Calu3 (cell line): ENCODE results near the gene PDCD2. TPM values are rescaled to one million over a fixed set of nuclear protein-coding genes. Genes with fewer than 3 reads are reported as not detected.

Experiments
- BruUV-seq: library from RNA; stranded (reverse); fragments of 400-500 nt; replicated peaks from 2 replicates; lab custom pipeline; 2021; lab: Mats Ljungman, UMichigan
- CTCF ChIA-PET: fragments of 300-600 bp; sonication (Branson Sonifier 250); formaldehyde crosslinking; loops from one replicate; lab custom pipeline; 2022; ENCODE audit warnings: antibody characterized with exemption; lab: Charles Lee
- DNase-seq: peaks from one replicate; pipeline ENCODE4 v3.0.0; 2022
- H3K27ac Mint-ChIP-seq: one replicate; pipeline ENCODE4 v1.8.0; 2022; ENCODE audit warnings: mixed read lengths; ENCODE audit not compliant: unreplicated experiment
- H3K27me3 Mint-ChIP-seq: one replicate; pipeline ENCODE4 v1.8.0; 2022; ENCODE audit warnings: mixed read lengths; ENCODE audit not compliant: unreplicated experiment
- H3K36me3 Mint-ChIP-seq: one replicate; pipeline ENCODE4 v1.8.0; 2022; ENCODE audit warnings: mild to moderate bottlenecking, moderate library complexity, mixed read lengths; ENCODE audit not compliant: insufficient read depth, unreplicated experiment
- H3K4me1 Mint-ChIP-seq: one replicate; pipeline ENCODE4 v1.8.0; 2022; ENCODE audit warnings: mild to moderate bottlenecking, low read depth, mixed read lengths; ENCODE audit not compliant: unreplicated experiment
- H3K4me3 Mint-ChIP-seq: one replicate; pipeline ENCODE4 v1.8.0; 2022; ENCODE audit warnings: mild to moderate bottlenecking, low read depth, moderate library complexity, mixed read lengths; ENCODE audit not compliant: unreplicated experiment
- H3K9me3 Mint-ChIP-seq: one replicate; pipeline ENCODE4 v1.8.0; 2022; ENCODE audit warnings: low read depth, mixed read lengths; ENCODE audit not compliant: unreplicated experiment
- intact Hi-C: fragments of 100-400 bp; cut with micrococcal nuclease; formaldehyde crosslinking; loops from one replicate; pipeline ENCODE4 v1.10.0; 2022; ENCODE audit not compliant: unreplicated experiment
- total RNA-seq: library from RNA; stranded (reverse); gene quantifications from 2 replicates; pipeline ENCODE4 v1.2.3, GENCODE V29; 2022
- TF ChIP-seq, protein P1 (sequence below): fragments of 200-600 bp; IDR thresholded peaks from one replicate; pipeline ENCODE4 v1.8.0; 2022; ENCODE audit warnings: antibody characterized with exemption; ENCODE audit not compliant: unreplicated experiment

Gene PDCD2
- total RNA-seq, 1 experiment from 2014 or later: 36.6 TPM

DNA sequence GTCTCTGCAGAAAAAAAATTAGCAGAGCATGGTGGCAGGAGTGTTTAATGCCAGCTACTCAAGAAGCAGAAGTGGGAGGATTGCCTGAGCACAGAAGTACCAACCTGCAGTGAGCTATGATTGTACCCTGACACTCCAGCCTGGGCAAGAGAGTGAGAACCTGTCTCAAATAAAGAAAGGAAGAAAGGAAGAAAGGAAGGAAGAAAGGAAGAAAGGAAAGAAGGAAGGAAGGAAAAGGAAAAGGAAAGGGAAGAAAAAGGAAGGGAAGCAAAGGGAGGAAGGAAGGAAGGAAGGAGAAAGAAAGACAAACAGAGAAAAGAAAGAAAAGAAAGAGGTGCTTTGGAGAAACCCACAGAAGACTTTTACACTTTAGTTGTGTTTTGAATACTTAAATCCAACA is 12.8 kb upstream of the PDCD2 start:
- DNase-seq: no peak
- intact Hi-C loops: no loop called here
- H3K4me3 Mint-ChIP-seq: no peak overlapping the region
- H3K27me3 Mint-ChIP-seq: peaks cover 18% of the 10 kb centered on the region
- H3K27ac Mint-ChIP-seq: no peak overlapping the region
- no peaks in the 10 kb centered on the region for H3K36me3 Mint-ChIP-seq
- CTCF ChIA-PET: no interaction called here
- TF ChIP-seq, protein P1, sequence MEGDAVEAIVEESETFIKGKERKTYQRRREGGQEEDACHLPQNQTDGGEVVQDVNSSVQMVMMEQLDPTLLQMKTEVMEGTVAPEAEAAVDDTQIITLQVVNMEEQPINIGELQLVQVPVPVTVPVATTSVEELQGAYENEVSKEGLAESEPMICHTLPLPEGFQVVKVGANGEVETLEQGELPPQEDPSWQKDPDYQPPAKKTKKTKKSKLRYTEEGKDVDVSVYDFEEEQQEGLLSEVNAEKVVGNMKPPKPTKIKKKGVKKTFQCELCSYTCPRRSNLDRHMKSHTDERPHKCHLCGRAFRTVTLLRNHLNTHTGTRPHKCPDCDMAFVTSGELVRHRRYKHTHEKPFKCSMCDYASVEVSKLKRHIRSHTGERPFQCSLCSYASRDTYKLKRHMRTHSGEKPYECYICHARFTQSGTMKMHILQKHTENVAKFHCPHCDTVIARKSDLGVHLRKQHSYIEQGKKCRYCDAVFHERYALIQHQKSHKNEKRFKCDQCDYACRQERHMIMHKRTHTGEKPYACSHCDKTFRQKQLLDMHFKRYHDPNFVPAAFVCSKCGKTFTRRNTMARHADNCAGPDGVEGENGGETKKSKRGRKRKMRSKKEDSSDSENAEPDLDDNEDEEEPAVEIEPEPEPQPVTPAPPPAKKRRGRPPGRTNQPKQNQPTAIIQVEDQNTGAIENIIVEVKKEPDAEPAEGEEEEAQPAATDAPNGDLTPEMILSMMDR: no peak
- BruUV-seq: no TSS peak
- H3K9me3 Mint-ChIP-seq: peaks cover 3% of the 10 kb centered on the region
- H3K4me1 Mint-ChIP-seq: no peaks in the 10 kb centered on the region

DNA sequence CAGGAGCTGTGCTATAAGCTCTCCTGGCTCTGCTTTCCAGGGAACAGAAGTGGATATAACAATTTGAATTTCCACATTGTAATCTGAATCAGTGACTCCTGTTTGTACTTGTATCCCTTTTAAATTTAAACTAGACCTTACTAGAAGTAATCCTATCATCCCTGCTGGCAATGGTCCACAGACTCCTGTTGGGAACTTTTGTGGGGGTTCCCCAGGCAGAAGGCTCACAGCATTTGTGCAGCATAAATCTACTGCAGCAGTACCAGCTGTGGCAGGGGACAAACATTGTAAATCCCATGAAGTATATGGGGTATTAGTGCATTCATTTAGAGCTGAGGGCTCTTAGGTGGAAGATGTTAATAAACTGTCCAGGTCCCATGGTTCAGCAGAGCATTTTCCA is 12.0 kb upstream of the PDCD2 start:
- H3K9me3 Mint-ChIP-seq: peaks cover 3% of the 10 kb centered on the region
- peaks cover 18% of the 10 kb centered on the region for H3K27me3 Mint-ChIP-seq
- CTCF ChIA-PET: no interaction called here
- DNase-seq: no peak
- H3K27ac Mint-ChIP-seq: no peak overlapping the region
- intact Hi-C loops: no loop called here
- no peak overlapping the region for H3K4me3 Mint-ChIP-seq
- no peaks in the 10 kb centered on the region for H3K4me1 Mint-ChIP-seq
- TF ChIP-seq, protein P1: no peak
- BruUV-seq: no TSS peak
- H3K36me3 Mint-ChIP-seq: no peaks in the 10 kb centered on the region

DNA sequence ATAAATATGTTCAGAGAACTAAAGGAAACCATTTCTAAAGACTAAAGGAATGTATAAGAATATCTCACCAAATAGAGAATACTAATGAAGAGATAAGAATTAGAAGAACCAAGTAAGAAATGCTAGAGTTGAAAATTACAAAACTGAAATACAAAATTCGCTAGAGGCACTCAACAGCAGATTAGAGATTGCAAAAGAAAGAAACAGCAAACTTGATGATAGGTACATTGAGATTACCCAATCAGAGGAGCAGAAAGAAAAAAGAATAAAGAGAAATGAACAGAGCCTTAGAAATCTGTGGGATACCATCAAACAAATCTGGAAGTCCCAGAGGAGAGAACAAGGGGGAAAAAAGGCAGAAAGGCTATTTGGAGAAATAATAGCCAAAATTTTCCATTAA is 6.3 kb upstream of the PDCD2 start:
- peaks cover 7% of the 10 kb centered on the region for H3K9me3 Mint-ChIP-seq
- DNase-seq: no peak
- no peaks in the 10 kb centered on the region for H3K4me1 Mint-ChIP-seq
- peak overlapping the region; percentile 19 for H3K27ac Mint-ChIP-seq
- TF ChIP-seq, protein P1: no peak
- H3K27me3 Mint-ChIP-seq: no peaks in the 10 kb centered on the region
- no TSS peak for BruUV-seq
- CTCF ChIA-PET: no interaction called here
- no peaks in the 10 kb centered on the region for H3K36me3 Mint-ChIP-seq
- intact Hi-C loops: no loop called here
- H3K4me3 Mint-ChIP-seq: no peak overlapping the region

DNA sequence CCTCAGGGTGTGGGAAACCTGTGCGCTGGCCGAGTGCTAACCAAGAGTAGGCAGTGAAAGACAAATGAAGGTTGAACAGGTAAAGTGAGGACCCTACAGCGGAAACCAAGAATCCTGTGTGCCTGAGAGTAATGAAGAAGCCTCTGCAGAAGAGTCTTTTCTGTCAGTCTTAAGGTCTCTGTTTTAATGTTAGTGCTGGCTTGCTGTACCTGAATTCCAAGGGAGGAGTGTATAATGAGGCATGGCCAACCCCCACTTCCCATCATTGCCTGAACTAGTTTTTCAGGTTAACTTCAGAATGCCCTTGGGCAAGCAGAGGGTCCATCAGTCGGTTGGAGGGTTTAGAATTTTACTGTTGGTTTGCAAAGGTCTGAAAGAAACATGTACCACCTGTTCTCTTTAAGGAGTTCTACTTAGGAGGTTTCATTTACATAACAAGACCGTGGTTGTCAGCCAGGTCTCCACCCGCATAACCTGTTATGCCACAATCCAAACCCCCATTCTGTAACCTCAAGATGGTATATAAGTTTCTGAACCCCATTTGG is 589 bp upstream of the PDCD2 start:
- peak; percentile 3 for DNase-seq
- BruUV-seq: TSS peak; percentile 66
- TF ChIP-seq, protein P1: no peak
- H3K9me3 Mint-ChIP-seq: no peaks in the 10 kb centered on the region
- H3K4me3 Mint-ChIP-seq: peak overlapping the region; percentile 97
- intact Hi-C loops: no loop called here
- H3K36me3 Mint-ChIP-seq: peaks cover 51% of the 10 kb centered on the region
- H3K4me1 Mint-ChIP-seq: no peaks in the 10 kb centered on the region
- H3K27me3 Mint-ChIP-seq: no peaks in the 10 kb centered on the region
- peak overlapping the region; percentile 28 for H3K27ac Mint-ChIP-seq
- CTCF ChIA-PET: no interaction called here
